Tibial nerve (tissue), 4 donors: ENCODE data around the gene P3H4.
"Not testable (repeated sequence)": the region's sequence is repeated elsewhere in the genome, so short reads cannot be mapped to it uniquely, and the experiment has no call there.

ENCODE experiments used
- CTCF ChIP-seq, 5 experiments: fragments of 200-600 bp in 3 of 5; fragments of 450-650 bp in 2 of 5; sonication (generic) in 3 of 5; IDR thresholded peaks; one replicate each; pipeline ENCODE4 v1.5.1; 2016 to 2019; ENCODE audit warnings: antibody characterized with exemption in 5 of 5, mild to moderate bottlenecking in 3 of 5, moderate library complexity in 2 of 5
- EP300 ChIP-seq, 2 donors: sonication (generic); formaldehyde crosslinking; IDR thresholded peaks; one replicate each; pipeline ENCODE4 v1.6.1; 2017; ENCODE audit warnings: antibody characterized with exemption in 2 of 2, mild to moderate bottlenecking in 1 of 2
- POLR2A ChIP-seq, 2 donors: fragments of 450-650 bp; IDR thresholded peaks; one replicate each; pipeline ENCODE4 v1.6.1; 2017; ENCODE audit warnings: antibody characterized with exemption in 2 of 2, mild to moderate bottlenecking in 2 of 2, moderate library complexity in 2 of 2

GRCh38 chr17:41840781-41841180 is 29.0 kb upstream of the P3H4 start:
- TF ChIP-seq CTCF, EP300, POLR2A (IDR thresholded peaks at IDR 0.05): not testable (repeated sequence)
